ENCODE results near the gene OR51D1. TPM values are rescaled to one million over a fixed set of nuclear protein-coding genes. Genes with fewer than 3 reads are reported as not detected.

Gene OR51D1
- total RNA-seq, 2 donors from 2014 or later, result not detected

- TF ChIP-seq POLR2A (IDR thresholded peaks at IDR 0.05) (no peak), CTCF (IDR thresholded peaks at IDR 0.05) (no peak)
- no peak for ATAC-seq
- WGBS, 2 donors, result 73 to 74% methylated on average over 2 of the region's 2 CpGs
- Histone ChIP-seq H3K27ac (no peak overlapping the region), H3K27me3 (no peaks in the 10 kb centered on the region), H3K9me3 (no peaks in the 10 kb centered on the region), H3K4me3 (no peak overlapping the region), H3K36me3 (replicated peaks in 1 of 2; ENCODE audit: insufficient read depth in 1 of 2, low read depth in 2 of 2) (no peaks in the 10 kb centered on the region), H3K4me1 (no peaks in the 10 kb centered on the region)
- intact Hi-C loops (cut with DNase I), result no loop called here
- no peak for DNase-seq
Measured at GRCh38 chr11:4677948-4678347, 40.7 kb downstream of the OR51D1 start.

DNA sequence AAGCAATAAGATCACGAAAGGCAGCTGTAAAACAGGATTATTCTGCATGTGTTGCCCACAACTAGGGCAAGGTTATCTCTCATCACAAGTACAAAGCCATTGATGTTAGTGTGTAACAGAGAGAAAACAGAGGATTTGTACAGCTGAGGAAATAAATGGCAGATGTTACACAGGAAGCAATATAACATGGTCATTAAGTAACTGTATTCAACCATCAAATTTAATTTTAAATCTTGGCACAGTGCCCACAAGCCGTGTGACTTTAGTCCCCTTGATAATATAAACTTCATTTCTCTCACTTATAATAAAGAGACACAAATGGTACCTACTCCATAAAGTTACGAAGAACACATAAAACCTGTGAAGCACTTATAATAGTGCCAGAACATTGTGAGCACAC lies 43.1 kb downstream of the OR51D1 start:
- H3K4me3 ChIP-seq, result no peak overlapping the region
- no peaks in the 10 kb centered on the region for H3K4me1 ChIP-seq
- no peaks in the 10 kb centered on the region for H3K27me3 ChIP-seq
- DNase-seq (no peak), ATAC-seq (no peak)
- 38 to 43% methylated on average over 3 of the region's 3 CpGs for WGBS, 2 donors
- H3K9me3 ChIP-seq, result no peaks in the 10 kb centered on the region
- intact Hi-C loops (cut with DNase I), result no loop called here
- TF ChIP-seq POLR2A (IDR thresholded peaks at IDR 0.05), result no peak
- no peak for TF ChIP-seq CTCF (IDR thresholded peaks at IDR 0.05)
- H3K36me3 ChIP-seq (replicated peaks in 1 of 2; ENCODE audit: insufficient read depth in 1 of 2, low read depth in 2 of 2), result no peaks in the 10 kb centered on the region
- H3K27ac ChIP-seq, result no peak overlapping the region

DNA sequence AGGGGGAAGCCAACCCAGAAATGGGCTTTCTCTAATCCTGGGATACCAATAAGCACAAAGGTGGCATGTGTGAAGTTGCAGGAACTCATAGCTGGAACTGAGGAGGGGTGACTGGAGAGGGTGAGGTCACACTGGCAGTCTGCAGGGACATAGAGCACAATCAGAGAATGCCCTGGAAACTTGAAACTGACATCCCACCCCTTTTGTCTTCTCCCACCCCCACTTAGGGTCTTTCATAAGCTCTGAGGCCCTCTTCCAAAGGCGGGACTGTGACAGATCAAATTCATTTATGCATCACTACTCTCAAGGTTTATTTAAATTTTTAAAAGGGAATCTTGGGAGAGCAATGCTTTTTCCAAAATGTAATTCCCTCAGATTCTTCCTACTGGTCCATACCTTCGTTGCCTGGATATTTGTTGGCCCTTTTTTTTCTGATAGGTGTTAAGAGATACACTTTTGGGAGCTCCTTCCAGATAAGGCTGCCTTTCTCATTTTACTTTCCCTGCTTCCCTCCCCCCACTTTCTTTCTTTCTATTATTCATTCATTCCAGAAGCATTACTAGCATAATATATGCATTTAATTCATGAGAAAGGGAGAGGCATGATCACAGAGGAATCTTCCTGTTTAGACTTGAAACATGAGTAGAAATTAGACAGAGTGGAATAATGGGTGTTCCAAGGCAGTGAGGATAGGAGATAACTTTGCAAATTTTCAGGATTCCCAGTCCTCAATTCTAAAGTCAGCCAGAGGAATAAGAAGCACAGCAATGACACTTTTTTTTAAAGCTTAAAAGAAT lies 45.5 kb downstream of the OR51D1 start:
- Histone ChIP-seq H3K9me3 (no peaks in the 10 kb centered on the region), H3K36me3 (replicated peaks in 1 of 2; ENCODE audit: insufficient read depth in 1 of 2, low read depth in 2 of 2) (no peaks in the 10 kb centered on the region), H3K27me3 (no peaks in the 10 kb centered on the region), H3K4me3 (no peak overlapping the region), H3K4me1 (no peaks in the 10 kb centered on the region), H3K27ac (no peak overlapping the region)
- intact Hi-C loops (cut with DNase I), result no loop called here
- DNase-seq (no peak), ATAC-seq (no peak)
- 62 to 64% methylated on average over 2 of the region's 2 CpGs for WGBS, 2 donors
- TF ChIP-seq CTCF (IDR thresholded peaks at IDR 0.05) (no peak), POLR2A (IDR thresholded peaks at IDR 0.05) (no peak)

GRCh38 chr11:4684631-4685285 lies 47.5 kb downstream of the OR51D1 start:
- Histone ChIP-seq H3K4me1 (no peaks in the 10 kb centered on the region), H3K27ac (no peak overlapping the region), H3K9me3 (no peaks in the 10 kb centered on the region), H3K27me3 (no peaks in the 10 kb centered on the region), H3K4me3 (no peak overlapping the region), H3K36me3 (replicated peaks in 1 of 2; ENCODE audit: insufficient read depth in 1 of 2, low read depth in 2 of 2) (no peaks in the 10 kb centered on the region)
- DNase-seq (no peak), ATAC-seq (no peak)
- intact Hi-C loops (cut with DNase I), result no loop called here
- no peak for TF ChIP-seq POLR2A (IDR thresholded peaks at IDR 0.05)
- TF ChIP-seq CTCF (IDR thresholded peaks at IDR 0.05), result no peak
- 47 to 48% methylated on average over 3 of the region's 3 CpGs for WGBS, 2 donors

Other genes with a start within 250 kb of the OR51D1 start
- 10 to 100 TPM in 1 of 2 donors, 1 to 10 TPM in 1; 6.0 to 10.9 TPM for gene TRIM21, start 243.8 kb upstream of the OR51D1 start, total RNA-seq
- gene OR52K2, start 188.2 kb upstream of the OR51D1 start, total RNA-seq, result not detected
- not detected for gene OR52K1, start 154.8 kb upstream of the OR51D1 start, total RNA-seq
- gene OR52M1, start 92.3 kb upstream of the OR51D1 start, total RNA-seq, result not detected
- not detected for gene OR52I2, start 55.7 kb upstream of the OR51D1 start, total RNA-seq
- not detected for gene OR52I1, start 43.4 kb upstream of the OR51D1 start, total RNA-seq
- gene TRIM68, start 29.2 kb upstream of the OR51D1 start, total RNA-seq, result 10 to 100 TPM in 1 of 2 donors, 1 to 10 TPM in 1; 9.1 to 15.2 TPM
- not detected for gene OR51E1, start 6.5 kb downstream of the OR51D1 start, total RNA-seq
- not detected for gene OR51E2, start 60.4 kb downstream of the OR51D1 start, total RNA-seq
- gene MMP26, start 67.3 kb downstream of the OR51D1 start, total RNA-seq, result not detected
- not detected for gene OR51F1, start 132.5 kb downstream of the OR51D1 start, total RNA-seq
- gene OR52R1, start 166.9 kb downstream of the OR51D1 start, total RNA-seq, result not detected
- gene OR51F2, start 183.8 kb downstream of the OR51D1 start, total RNA-seq, result not detected
- gene OR51S1, start 211.7 kb downstream of the OR51D1 start, total RNA-seq, result not detected
- not detected for gene OR51T1, start 244.4 kb downstream of the OR51D1 start, total RNA-seq

Measured in body of pancreas (tissue), 4 donors.